Kidney (tissue), 14 donors: Measurements from ENCODE around the gene SRRM4. TPM values are rescaled to one million over a fixed set of nuclear protein-coding genes. Genes with fewer than 3 reads are reported as not detected.
"Not testable (repeated sequence)": the region's sequence is repeated elsewhere in the genome, so short reads cannot be mapped to it uniquely, and the experiment has no call there.

Source experiments
- DNase-seq, 5 donors: peaks; one replicate each; pipeline ENCODE4 v3.0.0-alpha.2; 2013 to 2020
- FAIRE-seq: peaks from 2 replicates; lab custom pipeline; 2012; peaks lifted over from hg19 to GRCh38; lab: Jason Lieb, UNC
- H3K27ac ChIP-seq, 2 donors: one replicate each; pipeline ENCODE4 v1.7.0; 2013; ENCODE audit warnings: low read depth in 2 of 2, low read length in 2 of 2, inconsistent platforms in 1 of 2
- H3K27me3 ChIP-seq: one replicate; pipeline ENCODE4 v1.7.1; 2013; ENCODE audit warnings: low read length, inconsistent platforms; ENCODE audit not compliant: control insufficient read depth, insufficient read depth
- H3K36me3 ChIP-seq, 3 donors: one replicate each; pipeline versions ENCODE4 v1.7.0 to v1.7.1; 2013; ENCODE audit warnings: low read length in 3 of 3, control low read depth in 1 of 3, inconsistent platforms in 1 of 3; ENCODE audit not compliant: insufficient read depth in 3 of 3, control insufficient read depth in 2 of 3
- H3K4me1 ChIP-seq, 3 donors: one replicate each; pipeline versions ENCODE4 v1.7.0 to v1.7.1; 2013; ENCODE audit warnings: low read length in 3 of 3, inconsistent platforms in 1 of 3, low read depth in 1 of 3; ENCODE audit not compliant: control insufficient read depth in 2 of 3, insufficient read depth in 2 of 3
- H3K4me3 ChIP-seq, 3 donors: one replicate each; pipeline versions ENCODE4 v1.7.0 to v1.8.1; 2013; ENCODE audit warnings: low read length in 3 of 3, control low read depth in 1 of 3, inconsistent platforms in 1 of 3
- H3K9ac ChIP-seq, 3 donors: one replicate each; pipeline versions ENCODE4 v1.7.0 to v1.7.1; 2013; ENCODE audit warnings: low read length in 3 of 3, control low read depth in 1 of 3, inconsistent platforms in 1 of 3
- H3K9me3 ChIP-seq, 3 donors: one replicate each; pipeline versions ENCODE4 v1.7.0 to v1.7.1; 2013; ENCODE audit warnings: low read length in 3 of 3, control low read depth in 1 of 3, inconsistent platforms in 1 of 3; ENCODE audit not compliant: control insufficient read depth in 2 of 3, insufficient read depth in 1 of 3
- CTCF ChIP-seq: IDR thresholded peaks from 3 replicates; pipeline ENCODE4 v1.5.1; 2012; ENCODE audit warnings: mild to moderate bottlenecking, moderate library complexity, borderline replicate concordance; ENCODE audit not compliant: insufficient read depth; ENCODE audit errors: extremely low read depth
- intact Hi-C: fragments of 100-400 bp; cut with DNase I; formaldehyde crosslinking; loops from one replicate; pipeline ENCODE4 v1.11.1; 2022
- polyA plus RNA-seq: library from polyadenylated mRNA; stranded (reverse); fragments of 350-450 nt; fragmentation: Illumina TruSeq; extraction: RNeasy Lipid Tissue Mini Kit (QIAGEN cat#74804); gene quantifications from one replicate; pipeline ENCODE4 v1.2.3, GENCODE V29; 2014; ENCODE audit warnings: low read depth, low replicate concordance; ENCODE audit not compliant: insufficient read depth
- total RNA-seq: library from RNA; stranded (reverse); fragmentation: NEBNext Ultra II Directional; extraction: Animal tissue kit (Norgen Biotek cat#: 25700); gene quantifications from one replicate; pipeline ENCODE4 v1.2.1, GENCODE V29; 2021
- donor health status: control.
- donor health status: control.
- donor health status: control.
- donor health status: control.
- donor health status: control.
- donor health status: DM: yes; HTN: yes; CAD: no.
- donor health status: Normal renal cell carcinoma (clear cell type).

The SRRM4 gene
- total and polyA plus RNA-seq, 2 donors from 2014 or later, result 0.06 to 0.17 TPM

- no peak overlapping the region for H3K4me3 ChIP-seq
- FAIRE-seq, result no peak
Measured at GRCh38 chr12:119024356-119024755, 43.0 kb downstream of the SRRM4 start.

GRCh38 chr12:119025786-119026185, 44.4 kb downstream of the SRRM4 start:
- H3K9me3 ChIP-seq, result no peaks in the 10 kb centered on the region
- no peak for TF ChIP-seq CTCF
- no peak overlapping the region for H3K27ac ChIP-seq
- FAIRE-seq (no peak), DNase-seq (no peak)
- no peaks in the 10 kb centered on the region for H3K27me3 ChIP-seq
- no peak overlapping the region for H3K4me3 ChIP-seq
- intact Hi-C loops, result no loop called here
- H3K4me1 ChIP-seq, result no peaks in the 10 kb centered on the region
- H3K9ac ChIP-seq, result no peak overlapping the region
- H3K36me3 ChIP-seq, result no peaks in the 10 kb centered on the region

More at GRCh38 chr12:119024356-119024755, 43.0 kb downstream of the SRRM4 start:
- Histone ChIP-seq H3K27ac (no peak overlapping the region), H3K36me3 (no peaks in the 10 kb centered on the region), H3K9me3 (no peaks in the 10 kb centered on the region), H3K4me1 (no peaks in the 10 kb centered on the region), H3K27me3 (no peaks in the 10 kb centered on the region), H3K9ac (no peak overlapping the region)
- no peak for DNase-seq
- no peak for TF ChIP-seq CTCF
- intact Hi-C loops, result no loop called here

- not testable (repeated sequence) for DNase-seq
Measured at GRCh38 chr12:119033332-119033731, 52.0 kb downstream of the SRRM4 start.

GRCh38 chr12:119036878-119037825, 55.8 kb downstream of the SRRM4 start:
- H3K4me1 ChIP-seq, result no peaks in the 10 kb centered on the region
- H3K4me3 ChIP-seq, result no peak overlapping the region
- peak; percentile 42 for TF ChIP-seq CTCF
- H3K27me3 ChIP-seq, result no peaks in the 10 kb centered on the region
- intact Hi-C loops, result no loop called here
- no peaks in the 10 kb centered on the region for H3K9me3 ChIP-seq
- DNase-seq (peak in 2 of 5 donors; percentile 7 to 24), FAIRE-seq (no peak)
- no peaks in the 10 kb centered on the region for H3K36me3 ChIP-seq
- H3K27ac ChIP-seq, result no peak overlapping the region
- no peak overlapping the region for H3K9ac ChIP-seq

More at GRCh38 chr12:119033332-119033731, 52.0 kb downstream of the SRRM4 start:
- H3K9ac ChIP-seq, H3K36me3 ChIP-seq, H3K4me1 ChIP-seq, H3K27ac ChIP-seq, H3K9me3 ChIP-seq, H3K27me3 ChIP-seq, H3K4me3 ChIP-seq, FAIRE-seq, intact Hi-C loops: not testable (repeated sequence)
